ENCODE results near the gene NFKB1. TPM values are rescaled to one million over a fixed set of nuclear protein-coding genes. Genes with fewer than 3 reads are reported as not detected.

Gene NFKB1
- total RNA-seq, 2 donors from 2014 or later: 23.7 to 25.6 TPM

- ATAC-seq: no peak
- intact Hi-C loops (cut with DNase I): no loop called here
- DNase-seq: no peak
These were observed 78.8 kb downstream of the NFKB1 start for GRCh38 chr4:102579794-102580462.

- DNase-seq: no peak
- intact Hi-C loops (cut with DNase I): no loop called here
- no peak for ATAC-seq
These were observed 79.3 kb downstream of the NFKB1 start for GRCh38 chr4:102580463-102580842.

DNA sequence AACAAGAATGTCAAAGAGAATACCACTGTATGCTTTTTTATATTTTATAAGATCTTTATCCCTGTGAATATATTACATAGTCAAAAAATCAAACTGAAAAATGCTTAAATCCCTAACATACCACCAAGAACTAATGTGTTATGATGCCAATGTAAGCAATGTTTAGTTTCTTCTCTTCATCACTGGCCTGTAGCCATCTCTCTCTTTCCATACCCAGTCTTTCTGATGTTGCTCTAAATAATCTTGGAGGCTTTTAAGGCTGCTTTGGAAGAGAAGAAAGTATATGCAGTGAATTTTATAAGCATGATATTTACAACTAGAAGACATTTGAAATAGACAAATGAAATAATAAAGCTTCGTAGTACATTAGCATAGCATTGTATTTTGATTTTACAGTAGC lies 82.9 kb downstream of the NFKB1 start:
- no peak for DNase-seq
- intact Hi-C loops (cut with DNase I): no loop called here
- ATAC-seq: no peak

GRCh38 chr4:102585329-102585728 lies 84.2 kb downstream of the NFKB1 start:
- DNase-seq: no peak
- intact Hi-C loops (cut with DNase I): no loop called here
- no peak for ATAC-seq

- ATAC-seq (no peak), DNase-seq (no peak)
- intact Hi-C loops (cut with DNase I): no loop called here
These were observed 85.0 kb downstream of the NFKB1 start for GRCh38 chr4:102586002-102586643.

- intact Hi-C loops (cut with DNase I): no loop called here
- ATAC-seq: no peak
- no peak for DNase-seq
These were observed 85.5 kb downstream of the NFKB1 start for GRCh38 chr4:102586644-102587021.

- DNase-seq: no peak
- no peak for ATAC-seq
- intact Hi-C loops (cut with DNase I): loop anchor here in 1 of 2 donors (10.0 kb wide), 1 partner anchor 135 kb away; no protein-coding TSS in a partner anchor
These were observed 88.6 kb downstream of the NFKB1 start for GRCh38 chr4:102589743-102590142.

GRCh38 chr4:102592256-102592655 lies 91.1 kb downstream of the NFKB1 start:
- ATAC-seq (no peak), DNase-seq (no peak)
- intact Hi-C loops (cut with DNase I): loop anchor here in 1 of 2 donors (10.0 kb wide), 1 partner anchor 137 kb away; no protein-coding TSS in a partner anchor

DNA sequence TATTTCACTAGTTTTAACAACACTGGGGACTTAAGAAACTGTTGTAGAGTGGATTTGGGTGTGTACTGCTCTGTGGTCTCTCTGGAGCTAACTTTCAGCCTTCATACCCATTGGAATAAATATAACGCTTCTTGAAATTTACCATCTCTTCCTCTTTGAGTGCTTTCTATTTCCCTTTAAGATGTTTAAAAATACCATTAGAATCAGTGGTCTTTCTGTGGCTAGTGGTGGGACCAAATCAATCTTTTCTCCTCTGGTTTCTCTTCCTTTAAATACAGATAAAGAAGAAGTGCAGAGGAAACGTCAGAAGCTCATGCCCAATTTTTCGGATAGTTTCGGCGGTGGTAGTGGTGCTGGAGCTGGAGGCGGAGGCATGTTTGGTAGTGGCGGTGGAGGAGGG lies 92.0 kb downstream of the NFKB1 start:
- no peak for DNase-seq
- no peak for ATAC-seq
- intact Hi-C loops (cut with DNase I): loop anchor here in 1 of 2 donors (10.0 kb wide), 1 partner anchor 138 kb away; no protein-coding TSS in a partner anchor

DNA sequence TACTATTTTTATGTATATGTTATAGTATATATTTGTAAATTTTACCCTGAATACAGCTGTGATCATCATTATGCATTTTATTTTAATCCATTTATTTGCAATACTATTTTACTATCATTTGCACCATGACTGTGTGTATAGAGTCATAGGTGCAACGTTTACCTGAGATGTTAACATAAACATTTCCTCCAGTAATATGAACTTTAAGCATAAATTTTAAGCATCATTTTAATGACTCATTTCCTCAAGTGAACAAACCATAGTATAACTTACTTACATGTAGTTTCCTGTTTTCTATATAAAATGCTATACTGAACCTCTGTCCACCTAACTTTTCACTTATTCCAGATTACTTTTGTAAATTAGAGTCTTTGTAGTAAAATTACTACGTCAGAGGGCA lies 92.8 kb downstream of the NFKB1 start:
- intact Hi-C loops (cut with DNase I): loop anchor here in 1 of 2 donors (10.0 kb wide), 1 partner anchor 139 kb away; no protein-coding TSS in a partner anchor

DNA sequence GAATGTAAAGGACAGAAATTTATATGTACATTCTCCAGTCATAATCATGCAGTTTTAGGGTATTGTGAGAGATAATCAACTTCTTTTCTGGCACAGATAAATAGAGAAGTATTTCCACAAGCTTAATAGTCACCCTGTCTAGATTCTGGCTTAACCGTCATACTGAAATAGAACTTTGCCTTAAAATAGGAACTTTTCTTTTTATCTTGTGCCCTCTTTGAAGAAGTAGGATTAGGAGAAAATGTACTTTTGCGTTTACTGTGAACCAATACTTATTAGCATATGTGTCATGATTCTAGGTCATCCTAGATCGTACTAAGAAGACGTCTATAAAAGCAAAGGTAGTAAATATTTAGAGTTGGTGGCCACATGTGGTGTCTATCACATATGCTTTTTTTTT lies 95.4 kb downstream of the NFKB1 start:
- intact Hi-C loops (cut with DNase I): loop anchor here in 1 of 2 donors (10.0 kb wide), 1 partner anchor 142 kb away; no protein-coding TSS in a partner anchor
- ATAC-seq: no peak

More for the DNA sequence above, 92.8 kb downstream of the NFKB1 start:
- ATAC-seq (no peak), DNase-seq (no peak)

DNA sequence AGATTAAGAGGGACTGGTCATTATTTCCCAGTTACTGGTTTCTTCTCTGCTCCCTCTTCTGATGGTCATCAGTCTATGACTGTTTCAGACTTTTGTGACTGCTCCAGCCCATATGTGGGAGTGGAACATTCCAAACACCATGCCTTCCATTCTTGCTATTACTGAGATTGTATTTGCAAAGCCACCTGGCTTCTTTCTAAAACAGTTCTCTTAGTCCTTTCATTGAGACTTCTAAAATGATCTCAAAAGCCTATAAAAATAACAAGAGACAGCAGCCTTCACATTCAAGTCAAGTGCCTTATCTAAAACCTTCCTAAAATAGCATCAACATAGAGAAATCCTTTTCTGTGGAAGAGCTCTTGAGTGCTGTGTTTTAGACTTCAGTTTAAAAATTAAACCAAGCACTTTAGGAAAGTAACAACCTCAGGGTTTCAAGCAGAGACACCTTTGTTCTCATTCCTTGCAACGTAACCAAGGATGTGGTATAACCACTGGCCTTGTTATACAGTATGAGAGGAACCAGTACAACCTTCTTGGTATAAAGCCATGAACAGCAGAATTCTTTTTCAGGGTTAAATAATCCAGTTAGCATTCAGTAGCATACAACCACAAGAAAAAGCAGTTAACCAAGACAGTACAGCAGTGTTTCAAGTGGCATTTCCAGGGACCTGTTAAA lies 97.1 kb downstream of the NFKB1 start:
- DNase-seq: no peak
- intact Hi-C loops (cut with DNase I): loop anchor here in 1 of 2 donors (10.0 kb wide), 1 partner anchor 143 kb away; no protein-coding TSS in a partner anchor
- ATAC-seq: peak; percentile 53 to 67

More for the DNA sequence above, 95.4 kb downstream of the NFKB1 start:
- DNase-seq: no peak

GRCh38 chr4:102598762-102599374 lies 97.7 kb downstream of the NFKB1 start:
- no peak for DNase-seq
- intact Hi-C loops (cut with DNase I): loop anchor here in 1 of 2 donors (10.0 kb wide), 1 partner anchor 144 kb away; no protein-coding TSS in a partner anchor

DNA sequence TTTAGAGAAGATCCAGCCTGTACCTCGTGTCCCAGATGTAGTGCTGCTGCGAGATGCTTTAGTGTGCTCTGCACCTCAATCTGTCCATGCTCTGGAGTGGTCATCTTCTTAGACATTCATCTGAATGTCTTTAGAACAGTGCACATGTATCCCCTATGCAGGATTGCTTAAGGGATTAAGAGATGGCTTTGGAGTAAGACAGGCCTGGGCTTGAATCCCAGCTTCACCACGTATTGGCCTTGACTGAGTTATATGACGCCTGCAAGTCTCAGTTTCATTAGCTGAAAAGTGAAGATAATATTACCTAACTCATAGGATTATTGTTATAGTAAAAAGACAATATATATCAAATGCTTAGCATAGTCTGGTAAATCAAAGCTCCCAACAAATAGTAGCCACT lies 98.3 kb downstream of the NFKB1 start:
- DNase-seq (no peak), ATAC-seq (no peak)
- intact Hi-C loops (cut with DNase I): loop anchor here in 1 of 2 donors (10.0 kb wide), 1 partner anchor 145 kb away; no protein-coding TSS in a partner anchor

More at GRCh38 chr4:102598762-102599374, 97.7 kb downstream of the NFKB1 start:
- ATAC-seq: no peak

DNA sequence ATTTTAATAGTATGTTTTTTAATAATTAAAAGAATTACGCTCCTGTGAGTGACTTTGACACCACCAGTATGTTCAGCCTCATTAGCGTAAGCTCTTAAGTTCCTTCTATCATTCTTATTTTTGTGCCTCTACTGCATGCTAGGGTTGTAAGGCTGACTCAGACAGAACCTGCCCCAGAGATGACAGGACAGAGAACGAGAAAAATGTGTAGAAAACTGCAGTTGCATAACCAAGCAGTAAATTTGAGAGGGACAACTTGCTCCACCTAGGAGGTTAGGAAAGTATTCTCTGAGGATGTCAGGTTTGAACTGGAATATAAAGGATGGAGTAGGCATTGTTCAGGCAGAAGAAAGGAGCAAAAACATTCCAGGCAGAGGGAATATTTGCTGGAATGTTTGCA lies 98.7 kb downstream of the NFKB1 start:
- intact Hi-C loops (cut with DNase I): loop anchor here in 1 of 2 donors (10.0 kb wide), 1 partner anchor 145 kb away; no protein-coding TSS in a partner anchor
- DNase-seq (no peak), ATAC-seq (no peak)

- intact Hi-C loops (cut with DNase I): no loop called here
- ATAC-seq (no peak), DNase-seq (no peak)
These were observed 99.5 kb downstream of the NFKB1 start for GRCh38 chr4:102600689-102601088.

DNA sequence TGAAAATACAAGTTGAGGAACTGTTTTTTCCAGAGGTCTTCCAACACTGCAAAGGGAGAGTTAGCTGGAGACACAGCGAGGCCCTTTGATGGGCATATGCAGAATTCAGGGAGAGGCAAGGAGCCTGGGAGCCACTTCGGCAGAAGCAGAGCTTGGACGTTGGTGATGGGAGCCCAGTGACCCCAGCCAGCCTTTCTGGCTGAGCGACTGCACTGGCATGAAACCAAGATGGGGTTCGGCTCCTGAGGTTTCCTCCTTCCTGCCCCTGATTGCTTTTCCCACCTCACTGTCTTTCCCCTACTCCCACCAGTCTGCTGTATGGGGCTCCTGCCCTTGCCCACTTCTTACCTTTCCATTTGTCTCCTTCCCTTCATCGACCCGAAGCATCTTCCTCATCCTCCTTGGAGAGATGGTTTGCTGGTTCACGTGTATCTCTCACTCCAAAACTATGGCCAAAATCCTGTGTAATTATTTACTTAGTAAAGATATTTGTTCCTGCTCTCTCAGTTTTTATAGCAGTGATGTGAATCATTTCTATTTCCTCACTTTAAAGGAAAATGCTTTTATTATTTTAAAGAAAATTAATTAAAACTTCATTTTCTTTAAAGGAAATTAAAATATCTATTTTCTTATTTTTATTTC lies 100.5 kb downstream of the NFKB1 start:
- DNase-seq (no peak), ATAC-seq (no peak)
- intact Hi-C loops (cut with DNase I): no loop called here

DNA sequence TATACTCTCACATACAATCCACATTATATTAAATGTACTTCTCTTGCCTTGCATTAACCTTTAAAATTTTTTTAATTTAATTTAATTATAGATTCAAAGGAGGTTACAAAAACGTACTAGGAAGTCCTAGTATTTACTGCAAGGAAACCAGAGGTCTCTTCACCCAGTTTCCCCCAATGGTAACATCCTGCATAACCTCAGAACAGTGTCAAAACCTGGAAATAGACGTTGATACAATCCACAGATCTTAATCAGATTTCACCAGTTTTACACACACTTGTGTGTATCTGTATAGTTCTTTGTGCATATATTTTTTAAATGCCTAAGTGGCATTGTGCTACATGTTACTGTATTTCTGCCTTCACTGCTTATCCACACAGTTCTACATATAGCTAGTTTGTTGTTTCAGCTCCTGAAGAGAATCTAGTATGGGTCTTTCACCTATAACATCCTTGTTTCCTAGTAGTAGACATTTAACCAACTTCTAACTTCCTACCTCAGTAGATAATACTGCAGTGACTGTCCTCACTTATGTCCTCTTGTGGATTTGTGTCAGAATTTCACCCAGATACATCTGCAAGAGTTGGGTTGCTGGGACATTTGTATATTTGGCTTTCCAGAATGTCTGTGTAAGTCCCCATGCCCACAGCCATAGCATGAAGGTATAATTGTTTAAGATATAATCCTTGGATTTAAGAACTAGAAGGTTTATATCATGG lies 103.2 kb downstream of the NFKB1 start:
- no peak for ATAC-seq
- DNase-seq: no peak
- intact Hi-C loops (cut with DNase I): no loop called here

All from left cardiac atrium (tissue), 4 donors.